ENCODE results near the gene SHISA9.

The SHISA9 gene

GRCh38 chr16:13244770-13245169 is 343.4 kb downstream of the SHISA9 start:
- no peak overlapping the region for H2AFZ ChIP-seq (ENCODE audit: low read length)
- H3K9me3 ChIP-seq (ENCODE audit: low read length): no peaks in the 10 kb centered on the region
- H3K4me1 ChIP-seq (ENCODE audit: insufficient read depth, low read length, severe bottlenecking): no peaks in the 10 kb centered on the region
- no peak overlapping the region for H3K4me2 ChIP-seq (ENCODE audit: low read length)
- no peak overlapping the region for H3K27ac ChIP-seq (ENCODE audit: low read depth, low read length, poor library complexity, severe bottlenecking)
- no peak overlapping the region for H3K4me3 ChIP-seq (ENCODE audit: low read depth, low read length, poor library complexity, severe bottlenecking)
- no peaks in the 10 kb centered on the region for H3F3A ChIP-seq (ENCODE audit: insufficient read depth, low read length)
- TF ChIP-seq EZH2 (IDR thresholded peaks at IDR 0.05; ENCODE audit: borderline replicate concordance, low read length) (no peak), CTCF (IDR thresholded peaks at IDR 0.05; ENCODE audit: low read length) (no peak)
- no peaks in the 10 kb centered on the region for H3K79me2 ChIP-seq (ENCODE audit: insufficient read depth, low read length)
- H3K27me3 ChIP-seq (ENCODE audit: insufficient read depth, low read length): no peaks in the 10 kb centered on the region; the same call in 1 of the 2 replicates
- H4K20me1 ChIP-seq (ENCODE audit: insufficient read depth, low read length): no peaks in the 10 kb centered on the region
- no peaks in the 10 kb centered on the region for H3K36me3 ChIP-seq (ENCODE audit: insufficient read depth, low read length)
- H3K9ac ChIP-seq (ENCODE audit: low read length): no peak overlapping the region
- H3K9me2 ChIP-seq (ENCODE audit: low read depth, low read length): no peaks in the 10 kb centered on the region

GRCh38 chr16:13245713-13246377 is 344.4 kb downstream of the SHISA9 start:
- no peaks in the 10 kb centered on the region for H3K27me3 ChIP-seq (ENCODE audit: insufficient read depth, low read length)
- no peak overlapping the region for H3K4me3 ChIP-seq (ENCODE audit: low read depth, low read length, poor library complexity, severe bottlenecking)
- H3K4me1 ChIP-seq (ENCODE audit: insufficient read depth, low read length, severe bottlenecking): no peaks in the 10 kb centered on the region
- H4K20me1 ChIP-seq (ENCODE audit: insufficient read depth, low read length): no peaks in the 10 kb centered on the region
- no peak overlapping the region for H3K27ac ChIP-seq (ENCODE audit: low read depth, low read length, poor library complexity, severe bottlenecking)
- H2AFZ ChIP-seq (ENCODE audit: low read length): no peak overlapping the region
- no peaks in the 10 kb centered on the region for H3K9me3 ChIP-seq (ENCODE audit: low read length)
- no peaks in the 10 kb centered on the region for H3K79me2 ChIP-seq (ENCODE audit: insufficient read depth, low read length)
- H3K4me2 ChIP-seq (ENCODE audit: low read length): no peak overlapping the region
- H3K9ac ChIP-seq (ENCODE audit: low read length): no peak overlapping the region
- no peaks in the 10 kb centered on the region for H3K9me2 ChIP-seq (ENCODE audit: low read depth, low read length)
- H3F3A ChIP-seq (ENCODE audit: insufficient read depth, low read length): no peaks in the 10 kb centered on the region
- no peaks in the 10 kb centered on the region for H3K36me3 ChIP-seq (ENCODE audit: insufficient read depth, low read length)
- TF ChIP-seq CTCF (IDR thresholded peaks at IDR 0.05; ENCODE audit: low read length) (no peak), EZH2 (IDR thresholded peaks at IDR 0.05; ENCODE audit: borderline replicate concordance, low read length) (no peak)

- TF ChIP-seq CTCF (IDR thresholded peaks at IDR 0.05; ENCODE audit: low read length) (no peak), EZH2 (IDR thresholded peaks at IDR 0.05; ENCODE audit: borderline replicate concordance, low read length) (no peak)
- Histone ChIP-seq H3K36me3 (ENCODE audit: insufficient read depth, low read length) (no peaks in the 10 kb centered on the region; the same call in 1 of the 2 replicates), H3K4me1 (ENCODE audit: insufficient read depth, low read length, severe bottlenecking) (peaks cover 6% of the 10 kb centered on the region), H2AFZ (ENCODE audit: low read length) (no peak overlapping the region), H3F3A (ENCODE audit: insufficient read depth, low read length) (no peaks in the 10 kb centered on the region), H3K4me3 (ENCODE audit: low read depth, low read length, poor library complexity, severe bottlenecking) (no peak overlapping the region), H3K27me3 (ENCODE audit: insufficient read depth, low read length) (no peaks in the 10 kb centered on the region), H3K9ac (ENCODE audit: low read length) (no peak overlapping the region), H3K9me3 (ENCODE audit: low read length) (0 out of 2 replicates have a peak, but pooled peaks cover 4% of the 10 kb centered on the region), H3K27ac (ENCODE audit: low read depth, low read length, poor library complexity, severe bottlenecking) (no peak overlapping the region), H3K9me2 (ENCODE audit: low read depth, low read length) (no peaks in the 10 kb centered on the region), H3K79me2 (ENCODE audit: insufficient read depth, low read length) (no peaks in the 10 kb centered on the region), H3K4me2 (ENCODE audit: low read length) (no peak overlapping the region), H4K20me1 (ENCODE audit: insufficient read depth, low read length) (no peaks in the 10 kb centered on the region)
Observed at GRCh38 chr16:13254998-13255614, 353.7 kb downstream of the SHISA9 start.

All from OCI-LY1 (cell line).